Stimulated activated naive CD4-positive, alpha-beta T cell treated with Interleukin-2 at 50 U/mL for 16 hours (primary cell): Measurements from ENCODE around the gene ARL6IP6.
A peak's percentile ranks its signal among the peaks of the same experiment; 100 is the strongest.

Experiments
- DNase-seq: peaks from one replicate; lab custom pipeline; 2025; lab: John Stamatoyannopoulos, UW

The ARL6IP6 gene

DNA sequence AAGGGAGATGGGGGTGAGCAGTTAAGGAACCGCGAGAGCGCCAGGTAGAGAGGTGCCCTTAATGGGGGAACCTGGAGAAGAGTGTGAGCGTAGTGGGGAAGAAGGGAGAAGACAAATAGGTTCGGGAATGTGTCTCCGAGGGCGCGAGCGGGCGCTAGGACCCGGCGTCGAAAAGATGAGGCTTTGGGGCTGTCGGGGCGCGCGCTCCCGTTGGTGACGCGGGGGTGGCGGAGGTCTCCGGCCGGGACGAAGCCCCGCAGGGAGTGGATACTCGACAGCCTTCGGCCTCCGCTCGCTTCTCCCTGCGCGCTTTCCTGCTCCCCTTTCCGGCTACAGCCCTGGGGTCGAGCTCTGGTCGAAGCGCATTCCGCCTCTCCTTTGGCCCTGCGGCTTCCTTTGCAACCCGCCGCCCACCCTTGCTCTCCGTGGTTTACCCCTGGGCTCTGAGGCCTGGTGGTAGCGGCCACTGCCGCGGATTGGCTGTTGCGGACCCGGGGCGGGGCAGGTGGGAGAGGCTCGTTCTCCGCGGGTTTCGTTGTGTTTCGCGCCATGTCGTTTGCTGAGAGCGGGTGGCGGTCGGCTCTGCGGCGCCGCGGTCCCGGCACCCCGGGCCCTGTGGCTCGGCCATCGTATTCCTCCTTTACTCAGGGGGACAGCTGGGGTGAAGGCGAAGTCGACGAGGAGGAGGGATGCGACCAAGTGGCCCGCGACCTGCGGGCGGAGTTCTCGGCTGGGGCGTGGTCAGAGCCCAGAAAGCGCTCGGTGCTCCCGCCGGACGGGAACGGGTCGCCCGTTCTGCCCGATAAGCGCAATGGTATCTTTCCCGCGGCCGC is at the start of gene ARL6IP6:
Gene ARL6IP6 (plus strand): TSS at position 545 of the 833 bp plus-strand sequence. CDS start 5 bp downstream, at position 550.
- DNase-seq: peak; percentile 93

DNA sequence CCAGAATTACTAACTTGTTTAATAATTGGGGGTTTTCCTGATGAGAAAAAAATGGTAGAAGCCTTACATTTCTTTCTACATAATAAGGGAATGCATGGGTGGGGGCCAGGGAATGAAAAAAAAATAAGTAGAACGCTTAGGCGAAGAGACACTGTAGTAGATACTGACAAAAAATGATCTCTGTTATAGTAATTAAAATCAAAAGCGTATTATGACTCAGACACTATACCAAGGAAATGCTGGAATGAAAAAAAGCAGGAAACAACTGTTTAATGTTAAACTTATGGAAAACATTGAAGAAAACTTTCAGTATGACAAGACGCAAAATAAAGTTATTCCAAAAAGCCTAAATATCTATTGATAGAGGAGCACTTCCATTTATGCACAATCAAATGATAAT is 44.1 kb upstream of the ARL6IP6 start:
- no peak for DNase-seq

GRCh38 chr2:152676461-152676860 is 42.0 kb upstream of the ARL6IP6 start:
- DNase-seq: no peak

DNA sequence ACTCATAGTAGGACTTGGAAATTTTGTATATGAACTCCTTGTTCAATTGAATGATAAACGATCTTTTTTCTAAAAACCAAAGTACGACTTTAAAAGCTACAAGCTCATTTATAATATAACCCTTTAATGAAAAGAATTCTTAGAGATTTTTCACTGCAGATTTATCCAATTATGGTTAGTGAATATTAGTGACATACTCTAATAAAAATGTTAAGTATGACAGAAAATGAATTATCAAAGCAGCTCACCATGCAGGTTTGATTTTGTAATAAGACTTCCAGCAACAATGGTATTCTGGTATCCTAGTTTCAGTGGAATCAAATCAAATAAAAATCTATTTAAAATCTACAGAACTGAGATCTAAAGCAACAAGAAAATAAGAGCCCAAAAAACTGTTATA is 39.6 kb upstream of the ARL6IP6 start:
- no peak for DNase-seq

DNA sequence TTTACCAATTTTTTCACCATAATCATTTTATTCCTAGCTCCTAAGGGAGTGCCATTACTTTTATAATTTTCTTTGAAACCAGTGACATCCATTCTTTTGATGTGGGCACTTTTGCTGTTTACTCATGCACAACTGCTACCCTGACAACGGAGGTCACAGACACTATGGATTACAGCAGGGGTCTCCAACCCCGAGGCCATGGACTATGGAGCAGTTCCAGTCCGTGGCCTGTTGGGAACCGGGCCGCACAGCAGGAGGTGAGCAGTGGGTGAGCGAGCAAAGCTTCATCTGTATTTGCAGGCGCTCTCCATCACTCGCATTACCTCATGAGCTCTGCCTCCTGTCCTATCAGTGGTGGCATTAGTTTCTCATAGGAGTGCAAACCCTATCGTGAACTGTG is 35.8 kb upstream of the ARL6IP6 start:
- DNase-seq: no peak

GRCh38 chr2:152683400-152683799 is 35.0 kb upstream of the ARL6IP6 start:
- DNase-seq: no peak

DNA sequence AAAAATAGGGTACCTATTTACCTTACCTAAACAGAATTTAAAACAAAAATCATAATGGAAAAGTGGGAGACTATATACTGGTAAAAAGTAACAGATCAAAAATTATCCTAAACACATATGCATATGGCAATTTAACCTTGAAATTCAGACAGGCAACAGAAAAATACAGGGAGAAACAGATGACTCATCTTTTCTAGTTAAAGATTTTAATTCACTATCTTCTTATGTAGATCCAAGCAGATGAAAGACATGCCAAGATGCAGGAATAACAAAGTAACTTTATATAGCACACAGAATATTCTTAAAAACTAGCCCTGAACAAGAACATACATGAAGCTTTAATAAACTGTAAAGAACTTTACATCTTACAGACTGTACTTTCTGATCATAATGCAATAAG is 32.1 kb upstream of the ARL6IP6 start:
- DNase-seq: no peak

DNA sequence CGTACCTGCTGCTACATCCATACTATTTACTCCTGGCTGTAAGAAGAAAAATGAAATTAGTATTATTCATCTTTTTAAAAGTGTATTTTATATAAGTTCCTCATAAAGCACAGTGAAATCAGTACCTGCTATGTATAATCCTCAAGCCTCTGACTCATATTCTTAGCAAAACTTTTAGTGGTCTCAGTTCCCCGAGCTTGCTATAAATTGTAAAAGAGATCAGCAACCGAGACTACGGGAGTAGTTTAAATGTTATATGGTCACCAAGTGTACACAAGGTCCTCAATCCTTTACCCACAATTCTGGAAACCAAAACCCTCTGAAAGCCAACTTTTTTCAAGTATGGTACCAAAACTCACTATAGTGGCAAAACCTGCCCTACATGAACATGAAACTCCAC is 25.4 kb upstream of the ARL6IP6 start:
- DNase-seq: no peak

- DNase-seq: peak; percentile 39
Observed at GRCh38 chr2:152694161-152694661, 24.2 kb upstream of the ARL6IP6 start.

DNA sequence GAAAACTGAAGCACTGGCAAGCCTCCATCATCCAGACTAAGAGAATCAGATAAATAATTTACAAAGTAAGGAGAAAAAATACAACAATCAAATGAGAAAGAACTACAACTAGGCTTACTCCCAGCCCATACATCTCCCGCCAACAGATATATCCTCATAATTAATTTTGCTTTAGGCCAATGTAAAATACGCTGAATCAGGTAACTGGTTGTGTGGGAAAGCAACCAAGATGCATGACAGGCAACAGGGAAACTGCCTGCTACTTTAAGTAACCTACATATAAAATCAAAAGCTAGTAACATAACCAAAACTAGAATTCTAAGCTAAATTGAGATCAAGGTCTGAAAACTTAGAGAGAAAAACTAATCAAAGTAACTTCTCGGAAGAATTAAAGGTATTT is 22.7 kb upstream of the ARL6IP6 start:
- no peak for DNase-seq

- DNase-seq: no peak
Observed at GRCh38 chr2:152696476-152696875, 21.9 kb upstream of the ARL6IP6 start.

DNA sequence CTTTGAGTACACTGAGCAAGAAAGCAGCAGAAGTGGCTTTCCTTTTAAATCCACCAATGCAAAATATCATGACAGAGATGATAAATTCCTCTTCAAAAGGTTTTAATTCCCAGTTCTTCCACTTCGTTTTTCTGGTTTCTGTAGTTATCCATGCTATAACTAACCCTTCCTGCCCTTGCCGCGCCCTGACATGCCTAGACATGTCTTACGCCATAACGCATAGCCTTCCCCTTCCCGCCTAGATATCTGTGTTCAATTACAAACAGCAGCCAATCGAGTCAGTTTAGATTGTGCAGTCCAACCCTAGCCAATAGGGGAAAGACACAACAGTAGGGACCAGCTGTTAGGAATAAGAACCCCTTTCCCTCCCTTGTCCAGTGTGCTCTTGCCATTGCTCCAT is 17.2 kb upstream of the ARL6IP6 start:
- DNase-seq: no peak

- no peak for DNase-seq
Observed at GRCh38 chr2:152706477-152707021, 11.9 kb upstream of the ARL6IP6 start.

DNA sequence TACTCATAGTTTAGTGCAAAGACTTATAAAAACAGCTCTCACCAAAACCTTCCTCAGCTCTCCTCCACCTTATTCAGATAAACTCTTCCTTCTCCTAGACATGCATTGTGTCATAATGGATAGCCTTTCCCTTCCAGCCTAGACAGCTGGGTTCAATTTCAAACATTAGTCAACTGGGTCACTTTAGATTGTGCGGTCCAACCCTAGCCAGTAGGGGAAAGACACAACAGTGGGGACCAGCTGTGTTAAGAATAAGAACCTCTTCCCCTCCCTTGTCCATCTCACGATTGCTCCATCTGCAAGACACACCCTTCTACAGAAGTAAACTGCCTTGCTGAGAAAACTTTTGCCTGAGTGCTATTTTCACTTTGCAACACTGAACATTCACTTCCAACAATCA is 9.7 kb upstream of the ARL6IP6 start:
- no peak for DNase-seq

- no peak for DNase-seq
Observed at GRCh38 chr2:152710713-152711112, 7.7 kb upstream of the ARL6IP6 start.

DNA sequence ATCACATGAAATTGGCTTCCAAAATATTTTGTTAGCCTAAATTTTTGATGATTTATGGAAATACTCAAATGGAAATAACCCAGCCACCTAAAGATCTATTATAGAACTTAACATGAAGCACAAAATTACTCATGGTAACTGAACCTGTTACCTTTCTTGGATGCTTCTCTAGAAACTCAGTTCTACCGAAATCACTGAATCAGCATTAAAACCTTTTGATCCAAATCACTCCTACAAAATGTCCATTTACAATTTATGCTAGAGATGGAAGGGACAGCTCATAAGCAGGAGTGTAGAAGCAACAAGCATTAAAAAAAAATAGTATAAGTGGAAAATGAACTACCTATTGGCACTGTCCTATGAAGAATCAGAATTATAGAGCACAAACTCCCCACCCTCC is 3.3 kb upstream of the ARL6IP6 start:
- no peak for DNase-seq

GRCh38 chr2:152715854-152716428 is 2.5 kb upstream of the ARL6IP6 start:
- DNase-seq: peak; percentile 1

DNA sequence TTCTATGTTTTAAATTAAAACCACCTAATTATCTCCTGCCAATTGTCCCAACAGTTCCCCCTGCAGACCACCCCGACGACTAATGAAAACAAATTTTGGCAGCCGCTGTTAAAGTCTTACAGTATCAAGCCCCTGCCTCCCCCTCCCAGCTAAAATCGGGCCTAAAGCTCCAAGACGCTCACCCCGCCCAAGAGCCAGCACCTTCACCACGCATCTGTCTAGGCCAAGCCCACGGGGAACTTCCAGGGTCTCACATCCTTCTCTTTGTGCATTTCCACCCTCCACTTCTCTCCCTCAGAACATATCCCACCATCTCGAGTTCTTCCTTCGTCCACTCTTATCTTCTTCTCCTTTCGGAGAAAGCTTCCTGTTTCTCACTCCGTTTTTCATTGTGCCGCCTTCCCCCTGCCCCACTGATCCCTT is 1.6 kb upstream of the ARL6IP6 start:
- peak; percentile 35 for DNase-seq

GRCh38 chr2:152717228-152718075 is 968 bp upstream of the ARL6IP6 start, which contains the start of gene PRPF40A:
TSS of gene PRPF40A (minus strand) at chr2:152717461. CDS start at chr2:152717439, 22 bp downstream.
- peak; percentile 99 for DNase-seq

- no peak for DNase-seq
Observed at GRCh38 chr2:152718909-152719645, 657 bp downstream of the ARL6IP6 start.

GRCh38 chr2:152720794-152721193 is 2.4 kb downstream of the ARL6IP6 start:
- no peak for DNase-seq
